NCI-H128 (cell line): ENCODE results near the gene GOLGA7B.
A peak's percentile ranks its signal among the peaks of the same experiment; 100 is the strongest.

ENCODE experiments used
- DNase-seq: peaks from one replicate; lab custom pipeline; 2025; ENCODE audit not compliant: unreplicated experiment; lab: John Stamatoyannopoulos, UW

GOLGA7B gene

DNA sequence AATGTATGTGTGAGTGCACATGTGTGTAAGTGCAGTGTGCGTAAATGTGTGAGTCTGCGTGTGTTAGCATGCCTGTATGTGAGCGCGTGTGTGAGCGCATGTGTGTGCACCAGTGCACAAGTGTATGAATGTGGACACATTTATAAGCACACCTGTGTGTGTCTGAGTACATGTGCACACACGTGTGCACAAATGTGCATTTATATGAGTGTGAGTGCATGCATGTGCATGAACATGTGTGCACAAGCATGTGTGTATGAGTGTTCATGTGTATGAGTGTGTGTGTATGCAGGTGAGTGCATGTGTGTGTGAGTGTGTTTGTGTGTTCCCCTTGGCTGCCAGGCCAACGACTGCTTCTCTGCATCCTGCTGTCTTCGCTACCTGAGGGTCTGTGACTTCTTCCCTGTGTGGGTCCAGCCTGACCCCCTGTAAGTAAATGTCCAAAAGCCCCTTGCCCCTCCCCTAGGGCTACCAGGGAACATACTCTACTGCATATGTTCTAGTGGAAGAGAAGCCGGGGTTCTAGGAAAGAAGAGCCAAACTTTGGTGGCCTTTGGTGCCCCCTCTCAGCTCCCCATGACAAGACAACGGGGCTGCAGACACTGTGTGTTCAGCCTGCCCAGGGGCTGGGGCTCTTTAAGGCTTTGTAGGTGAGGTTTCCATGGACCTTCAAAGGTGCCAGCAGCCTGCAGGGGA is 17.0 kb downstream of the GOLGA7B start:
- DNase-seq, result no peak

- no peak for DNase-seq
These were observed 17.7 kb downstream of the GOLGA7B start for GRCh38 chr10:97867220-97867800.

GRCh38 chr10:97868134-97868685 is 18.6 kb downstream of the GOLGA7B start:
- DNase-seq, result no peak

GRCh38 chr10:97869091-97870042 is 19.7 kb downstream of the GOLGA7B start:
- DNase-seq, result peak; percentile 66

GRCh38 chr10:97870990-97871389 is 21.3 kb downstream of the GOLGA7B start:
- no peak for DNase-seq

DNA sequence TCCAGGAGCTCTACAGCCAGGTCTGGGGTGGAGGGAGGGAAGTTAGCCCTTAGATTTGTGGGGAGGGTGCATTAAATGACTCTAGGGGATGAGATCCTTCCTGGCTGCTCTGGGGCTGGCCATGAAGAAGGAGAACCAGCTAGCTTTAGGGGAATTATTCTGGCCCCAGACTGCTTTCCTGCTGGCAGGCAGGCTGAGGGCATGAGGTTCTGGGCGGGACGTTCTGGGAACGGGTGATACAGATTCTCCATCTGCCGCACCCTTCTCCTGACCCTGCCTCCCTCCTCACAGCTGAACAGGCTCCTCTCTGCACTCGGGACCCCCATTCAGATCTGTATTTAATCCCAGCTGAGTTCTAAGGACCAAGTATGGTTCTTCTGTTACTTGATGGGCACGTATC is 23.9 kb downstream of the GOLGA7B start:
- DNase-seq, result no peak

DNA sequence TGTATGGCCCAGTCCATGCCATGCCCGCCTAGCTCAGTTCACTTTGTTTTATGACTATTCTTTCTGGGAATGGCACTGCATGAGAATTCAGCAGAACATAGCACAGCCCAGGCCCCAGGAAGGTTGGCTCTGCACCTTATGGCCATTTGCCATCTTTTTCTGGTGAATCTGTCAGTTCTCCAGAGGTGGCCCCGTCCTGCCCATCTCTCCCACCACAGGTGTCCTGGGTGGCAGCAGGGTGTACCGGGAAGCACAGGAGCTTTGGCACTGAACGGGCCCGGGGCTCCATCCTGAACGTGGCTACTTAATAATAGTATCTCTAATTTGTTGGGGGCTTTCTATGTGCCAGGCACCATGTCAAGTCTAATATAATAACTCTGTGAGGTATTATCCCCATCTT is 24.7 kb downstream of the GOLGA7B start:
- DNase-seq, result no peak

- DNase-seq, result no peak
These were observed 25.7 kb downstream of the GOLGA7B start for GRCh38 chr10:97875391-97875790.

- no peak for DNase-seq
These were observed 26.8 kb downstream of the GOLGA7B start for GRCh38 chr10:97876402-97876801.

- DNase-seq, result no peak
These were observed 29.6 kb downstream of the GOLGA7B start for GRCh38 chr10:97879241-97879640.

- DNase-seq, result no peak
These were observed 30.5 kb downstream of the GOLGA7B start for GRCh38 chr10:97880109-97880508.

DNA sequence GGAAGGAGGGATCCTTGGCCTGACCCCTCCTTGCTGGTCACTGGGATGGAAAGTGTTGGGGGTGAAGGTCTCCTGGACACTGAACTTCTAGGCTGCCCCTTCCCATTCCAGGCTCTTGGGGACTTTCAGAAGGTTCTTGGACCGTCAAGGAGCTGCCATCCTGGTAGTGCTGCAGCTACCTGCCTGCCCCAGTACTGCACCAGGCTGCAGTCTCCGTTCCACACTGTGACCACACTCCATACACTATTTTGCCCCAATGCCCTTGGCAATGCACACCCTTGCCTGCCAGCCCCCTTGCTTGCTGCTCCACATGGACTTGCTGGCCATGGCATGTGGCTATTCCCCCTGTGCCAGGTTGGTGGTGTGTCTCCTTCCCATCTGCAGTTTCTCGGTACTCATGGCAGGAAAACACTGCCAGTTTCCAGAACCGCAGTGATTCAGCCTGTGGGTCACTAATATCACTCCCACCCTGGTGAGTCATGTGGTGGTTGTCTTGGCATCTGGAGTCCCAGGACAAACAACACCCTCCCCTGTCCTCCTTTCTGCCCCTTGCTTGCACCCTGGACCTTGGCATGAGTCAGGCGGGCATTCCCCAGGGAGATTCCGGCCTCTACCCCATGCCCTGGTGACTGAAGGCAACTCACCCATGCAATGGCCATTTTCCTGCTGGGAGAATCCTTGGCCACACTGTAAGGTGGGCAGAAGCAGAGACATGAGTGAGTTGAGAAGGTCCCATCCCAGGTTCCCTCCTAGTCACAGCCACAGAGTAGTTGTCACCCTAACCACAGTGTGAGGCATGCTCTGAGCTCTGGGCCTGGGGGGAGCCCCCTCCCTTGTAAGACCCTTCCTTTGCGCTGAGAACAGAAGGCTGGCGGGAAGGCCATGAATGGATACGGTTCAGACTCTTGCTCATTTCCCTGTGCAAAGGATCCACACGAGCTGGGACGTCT is 32.8 kb downstream of the GOLGA7B start:
- no peak for DNase-seq

DNA sequence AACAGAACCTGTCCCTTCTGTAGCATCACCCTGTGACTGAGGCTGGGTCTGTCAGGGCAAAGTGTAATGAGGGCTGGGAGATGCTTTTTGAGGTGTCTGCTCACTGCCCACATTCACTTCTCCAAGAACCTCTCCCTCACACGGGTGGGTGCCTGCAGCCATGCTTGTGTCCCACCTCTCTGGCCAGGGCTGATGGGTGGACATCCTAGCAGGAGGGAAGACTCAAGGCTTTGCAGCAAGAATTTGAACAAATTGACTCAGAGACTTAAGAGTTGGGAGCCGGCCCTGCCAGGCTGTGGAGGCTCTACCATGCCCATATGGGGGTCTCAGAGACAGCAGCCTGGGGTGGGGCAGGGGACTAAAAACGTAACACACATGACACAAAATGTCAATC is 33.4 kb downstream of the GOLGA7B start:
- no peak for DNase-seq

GRCh38 chr10:97886286-97886685 is 36.6 kb downstream of the GOLGA7B start:
- no peak for DNase-seq

GRCh38 chr10:97887399-97887798 is 37.8 kb downstream of the GOLGA7B start:
- no peak for DNase-seq

- no peak for DNase-seq
These were observed 38.5 kb downstream of the GOLGA7B start for GRCh38 chr10:97888134-97888533.

- no peak for DNase-seq
These were observed 39.1 kb downstream of the GOLGA7B start for GRCh38 chr10:97888641-97889262.

- DNase-seq, result no peak
These were observed 40.0 kb downstream of the GOLGA7B start for GRCh38 chr10:97889461-97890265.

DNA sequence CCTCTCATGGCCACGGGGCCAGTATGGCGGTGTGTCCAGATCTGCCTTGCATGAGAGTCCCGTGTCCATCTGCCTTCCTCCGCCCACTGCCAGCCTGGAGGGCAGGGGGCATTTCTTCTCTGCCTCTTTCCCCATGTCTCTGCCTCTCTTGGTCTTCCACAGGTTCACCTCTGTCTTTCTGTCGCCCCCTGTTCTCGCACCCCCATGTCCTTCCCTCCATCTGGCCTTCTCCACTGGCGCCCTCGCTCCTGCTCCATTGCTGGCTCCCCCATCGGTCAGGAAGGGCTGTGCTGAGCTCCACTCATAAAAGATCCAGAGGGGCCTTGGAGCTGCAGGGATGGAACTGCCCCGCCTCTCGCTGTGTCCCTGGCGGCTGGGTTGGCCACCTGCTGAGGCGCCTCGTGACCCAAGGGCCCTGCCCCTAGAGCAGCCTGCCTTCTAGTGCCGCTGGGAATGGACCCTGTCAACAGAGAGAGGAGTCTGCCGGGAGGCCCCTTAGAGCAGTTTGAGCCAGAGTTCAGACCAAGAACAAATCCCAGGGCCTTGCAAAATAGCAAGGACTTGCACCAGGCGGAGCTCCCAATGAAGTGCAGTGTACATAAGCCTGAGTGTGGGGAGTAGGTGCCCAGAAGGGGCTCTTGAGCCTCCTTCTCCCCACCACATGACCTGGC is 42.0 kb downstream of the GOLGA7B start:
- DNase-seq, result no peak
